B cell (primary cell): ENCODE data around the gene MAN2A1.

Source experiments
- CTCF ChIP-seq: fragments of 200-600 bp; IDR thresholded peaks from one replicate; pipeline ENCODE4 v1.8.0; 2022; ENCODE audit warnings: antibody characterized with exemption, mild to moderate bottlenecking
- EZH2 ChIP-seq: IDR thresholded peaks from 2 replicates; pipeline ENCODE4 v1.6.1; 2012; ENCODE audit warnings: borderline replicate concordance, low read depth, mild to moderate bottlenecking, moderate library complexity, low read length; ENCODE audit not compliant: insufficient read depth, poor library complexity, severe bottlenecking

- TF ChIP-seq CTCF = no peak
- no peak for TF ChIP-seq EZH2
These were observed 44.9 kb upstream of the MAN2A1 start for GRCh38 chr5:109644829-109645228.
